Nephron (organoid): ENCODE measurements around the gene EPN2.

ENCODE experiments used
- H3K27ac Mint-ChIP-seq, 3 experiments: 2 replicates each; pipeline ENCODE4 v1.8.0; 2020; ENCODE audit warnings: mixed read lengths in 3 of 3, mild to moderate bottlenecking in 2 of 3, moderate library complexity in 1 of 3
- H3K27me3 Mint-ChIP-seq: 2 replicates; pipeline ENCODE4 v1.8.0; 2021; ENCODE audit warnings: low read depth, mild to moderate bottlenecking, moderate library complexity, mixed read lengths
- H3K36me3 Mint-ChIP-seq: 2 replicates; pipeline ENCODE4 v1.8.0; 2020; ENCODE audit warnings: low read depth, mixed read lengths
- H3K4me1 Mint-ChIP-seq: 2 replicates; pipeline ENCODE4 v1.8.0; 2020; ENCODE audit warnings: mixed read lengths
- H3K4me3 Mint-ChIP-seq, 3 experiments: 2 replicates each; pipeline ENCODE4 v1.8.0; 2020; ENCODE audit warnings: mild to moderate bottlenecking in 3 of 3, mixed read lengths in 3 of 3, moderate library complexity in 2 of 3
- H3K9me3 Mint-ChIP-seq: 2 replicates; pipeline ENCODE4 v1.8.0; 2020; ENCODE audit warnings: mixed read lengths
- CTCF ChIP-seq, 3 experiments: fragments of 200-600 bp; sonication (generic); IDR thresholded peaks; one replicate each; pipeline ENCODE4 v1.5.0; 2021; ENCODE audit warnings: antibody characterized with exemption in 3 of 3; ENCODE audit not compliant: unreplicated experiment in 3 of 3

Gene EPN2

GRCh38 chr17:19383681-19384470 lies 146.7 kb downstream of the EPN2 start:
- Mint-ChIP-seq H3K4me3 (peak overlapping the region; percentile 71 to 90 (median 86)), H3K4me1 (peaks cover 70% of the 10 kb centered on the region), H3K36me3 (peaks cover 50% of the 10 kb centered on the region), H3K27me3 (no peaks in the 10 kb centered on the region), H3K27ac (peak overlapping the region; percentile 96 to 98 (median 97)), H3K9me3 (no peaks in the 10 kb centered on the region)
- no peak for TF ChIP-seq CTCF (IDR thresholded peaks at IDR 0.05; ENCODE audit: unreplicated experiment in 3 of 3)

- Mint-ChIP-seq H3K4me3 (peak overlapping the region; percentile 71 to 90 (median 86)), H3K36me3 (peaks cover 42% of the 10 kb centered on the region), H3K27ac (peak overlapping the region; percentile 96 to 98 (median 97)), H3K27me3 (no peaks in the 10 kb centered on the region), H3K9me3 (no peaks in the 10 kb centered on the region), H3K4me1 (peaks cover 70% of the 10 kb centered on the region)
- no peak for TF ChIP-seq CTCF (IDR thresholded peaks at IDR 0.05; ENCODE audit: unreplicated experiment in 3 of 3)
These were observed 147.7 kb downstream of the EPN2 start for GRCh38 chr17:19384723-19385391.

- no peaks in the 10 kb centered on the region for H3K27me3 Mint-ChIP-seq
- H3K9me3 Mint-ChIP-seq, result no peaks in the 10 kb centered on the region
- no peak for TF ChIP-seq CTCF (IDR thresholded peaks at IDR 0.05; ENCODE audit: unreplicated experiment in 3 of 3)
- H3K4me1 Mint-ChIP-seq, result peaks cover 69% of the 10 kb centered on the region
- H3K27ac Mint-ChIP-seq, result peak overlapping the region; percentile 96 to 98 (median 97)
- peaks cover 36% of the 10 kb centered on the region for H3K36me3 Mint-ChIP-seq
- peak overlapping the region; percentile 71 to 90 (median 86) for H3K4me3 Mint-ChIP-seq
These were observed 148.4 kb downstream of the EPN2 start for GRCh38 chr17:19385521-19385983.
